ENCODE measurements around the gene KAZN.

KAZN gene

GRCh38 chr1:14786109-14786675 is 187.7 kb downstream of the KAZN start:
- no peak overlapping the region for H3K4me3 ChIP-seq (ENCODE audit: control insufficient read depth, low read depth, low read length)
- TF ChIP-seq CTCF (conservative IDR thresholded peaks at IDR 0.05; ENCODE audit: control insufficient read depth, insufficient read depth, low read depth, low read length): no peak
- DNase-seq (ENCODE audit: low read depth): no peak

- no peak for TF ChIP-seq CTCF (conservative IDR thresholded peaks at IDR 0.05; ENCODE audit: control insufficient read depth, insufficient read depth, low read depth, low read length)
- no peak for DNase-seq (ENCODE audit: low read depth)
- no peak overlapping the region for H3K4me3 ChIP-seq (ENCODE audit: control insufficient read depth, low read depth, low read length)
Observed at GRCh38 chr1:14786681-14787080, 188.2 kb downstream of the KAZN start.

DNA sequence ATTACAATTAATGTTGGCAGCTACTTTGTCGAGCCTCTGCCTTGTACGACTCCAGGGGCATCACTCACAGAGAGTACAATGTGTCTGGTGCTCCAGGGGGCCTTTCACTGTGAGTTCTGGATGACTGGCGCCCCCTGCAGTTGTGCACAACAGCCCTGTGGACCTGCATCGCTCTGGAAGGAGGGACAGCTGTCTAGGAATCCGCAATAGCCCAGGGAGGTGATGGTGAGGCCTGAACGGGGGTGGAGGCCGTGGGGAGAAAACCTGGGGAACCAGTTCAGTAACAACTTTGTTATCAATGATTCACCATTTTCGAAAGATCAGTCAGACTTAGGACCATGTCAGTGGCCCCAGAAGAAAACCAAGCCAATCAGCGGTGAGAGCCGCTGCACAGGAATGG is 189.1 kb downstream of the KAZN start:
- TF ChIP-seq CTCF (conservative IDR thresholded peaks at IDR 0.05; ENCODE audit: control insufficient read depth, insufficient read depth, low read depth, low read length): no peak
- H3K4me3 ChIP-seq (ENCODE audit: control insufficient read depth, low read depth, low read length): no peak overlapping the region
- DNase-seq (ENCODE audit: low read depth): no peak

GRCh38 chr1:14788080-14788479 is 189.6 kb downstream of the KAZN start:
- no peak overlapping the region for H3K4me3 ChIP-seq (ENCODE audit: control insufficient read depth, low read depth, low read length)
- DNase-seq (ENCODE audit: low read depth): no peak
- TF ChIP-seq CTCF (conservative IDR thresholded peaks at IDR 0.05; ENCODE audit: control insufficient read depth, insufficient read depth, low read depth, low read length): no peak

- no peak overlapping the region for H3K4me3 ChIP-seq (ENCODE audit: control insufficient read depth, low read depth, low read length)
- no peak for TF ChIP-seq CTCF (conservative IDR thresholded peaks at IDR 0.05; ENCODE audit: control insufficient read depth, insufficient read depth, low read depth, low read length)
- no peak for DNase-seq (ENCODE audit: low read depth)
Observed at GRCh38 chr1:14790982-14791381, 192.5 kb downstream of the KAZN start.

- no peak for DNase-seq (ENCODE audit: low read depth)
- TF ChIP-seq CTCF (conservative IDR thresholded peaks at IDR 0.05; ENCODE audit: control insufficient read depth, insufficient read depth, low read depth, low read length): no peak
- H3K4me3 ChIP-seq (ENCODE audit: control insufficient read depth, low read depth, low read length): no peak overlapping the region
Observed at GRCh38 chr1:14791654-14792053, 193.2 kb downstream of the KAZN start.

All from fibroblast of mammary gland (primary cell).